ENCODE data around the gene SPINK6.

- TF ChIP-seq CTCF (IDR thresholded peaks at IDR 0.05) (no peak), POLR2A (IDR thresholded peaks at IDR 0.05) (no peak)
These were observed 1.7 kb upstream of the SPINK6 start for GRCh38 chr5:148201151-148201550.

Data from adrenal gland (tissue), 5 donors.